B cell (primary cell): ENCODE results near the gene MPP2.
"Not testable (repeated sequence)": the region's sequence is repeated elsewhere in the genome, so short reads cannot be mapped to it uniquely, and the experiment has no call there.

Source experiments
- EZH2 ChIP-seq: IDR thresholded peaks from 2 replicates; pipeline ENCODE4 v1.6.1; 2012; ENCODE audit warnings: borderline replicate concordance, low read depth, mild to moderate bottlenecking, moderate library complexity, low read length; ENCODE audit not compliant: insufficient read depth, poor library complexity, severe bottlenecking
- TF ChIP-seq, protein P1 (sequence below): fragments of 200-600 bp; IDR thresholded peaks from one replicate; pipeline ENCODE4 v1.8.0; 2022; ENCODE audit warnings: antibody characterized with exemption, mild to moderate bottlenecking

- TF ChIP-seq, protein P1, sequence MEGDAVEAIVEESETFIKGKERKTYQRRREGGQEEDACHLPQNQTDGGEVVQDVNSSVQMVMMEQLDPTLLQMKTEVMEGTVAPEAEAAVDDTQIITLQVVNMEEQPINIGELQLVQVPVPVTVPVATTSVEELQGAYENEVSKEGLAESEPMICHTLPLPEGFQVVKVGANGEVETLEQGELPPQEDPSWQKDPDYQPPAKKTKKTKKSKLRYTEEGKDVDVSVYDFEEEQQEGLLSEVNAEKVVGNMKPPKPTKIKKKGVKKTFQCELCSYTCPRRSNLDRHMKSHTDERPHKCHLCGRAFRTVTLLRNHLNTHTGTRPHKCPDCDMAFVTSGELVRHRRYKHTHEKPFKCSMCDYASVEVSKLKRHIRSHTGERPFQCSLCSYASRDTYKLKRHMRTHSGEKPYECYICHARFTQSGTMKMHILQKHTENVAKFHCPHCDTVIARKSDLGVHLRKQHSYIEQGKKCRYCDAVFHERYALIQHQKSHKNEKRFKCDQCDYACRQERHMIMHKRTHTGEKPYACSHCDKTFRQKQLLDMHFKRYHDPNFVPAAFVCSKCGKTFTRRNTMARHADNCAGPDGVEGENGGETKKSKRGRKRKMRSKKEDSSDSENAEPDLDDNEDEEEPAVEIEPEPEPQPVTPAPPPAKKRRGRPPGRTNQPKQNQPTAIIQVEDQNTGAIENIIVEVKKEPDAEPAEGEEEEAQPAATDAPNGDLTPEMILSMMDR = not testable (repeated sequence)
- not testable (repeated sequence) for TF ChIP-seq EZH2
Measured at GRCh38 chr17:43842091-43842974, 65.0 kb downstream of the MPP2 start.
